IMR-90 (cell line): ENCODE results near the gene GPBAR1. TPM values are rescaled to one million over a fixed set of nuclear protein-coding genes. Genes with fewer than 3 reads are reported as not detected.

Source experiments
- ATAC-seq: fragments of 200-7000 bp; cut with Tn5 transposase; 2 replicates; pipeline ENCODE4 v1.9.1; 2020; ENCODE audit warnings: low read depth, mild to moderate bottlenecking, moderate library complexity
- BruUV-seq: library from RNA; stranded (reverse); fragments of 400-500 nt; replicated peaks from 2 replicates; lab custom pipeline; 2021; lab: Mats Ljungman, UMichigan
- CTCF ChIA-PET: fragments of 300-600 bp; formaldehyde crosslinking; extraction: SDS; loops from one replicate; lab custom pipeline; 2021; ENCODE audit warnings: antibody characterized with exemption; lab: Yijun Ruan, JAX
- POLR2A ChIA-PET: fragments of 300-600 bp; sonication (Branson Sonifier 250); formaldehyde crosslinking; loops from one replicate; lab custom pipeline; 2022; ENCODE audit warnings: antibody characterized with exemption; ENCODE audit not compliant: unreplicated experiment; lab: Charles Lee
- DNase-seq: peaks from one replicate; pipeline ENCODE4 v3.0.0; 2013
- H2AFZ ChIP-seq: replicated peaks from 2 replicates; pipeline ENCODE3; 2013; ENCODE audit warnings: low read length, mild to moderate bottlenecking; ENCODE audit not compliant: poor library complexity
- H2AK5ac ChIP-seq: 2 replicates; pipeline ENCODE4 v1.6.1; 2013; ENCODE audit warnings: low read depth, low read length, inconsistent platforms
- H2AK9ac ChIP-seq: replicated peaks from 2 replicates; pipeline ENCODE3; 2013; ENCODE audit warnings: mild to moderate bottlenecking, low read depth, low read length, moderate library complexity; ENCODE audit not compliant: poor library complexity
- H2BK120ac ChIP-seq: 2 replicates; pipeline ENCODE4 v1.6.1; 2013; ENCODE audit warnings: low read depth, low read length, inconsistent platforms
- H2BK15ac ChIP-seq: 3 replicates; pipeline ENCODE4 v1.6.1; 2013; ENCODE audit warnings: low read depth, low read length, inconsistent platforms
- H2BK20ac ChIP-seq: 2 replicates; pipeline ENCODE4 v1.6.1; 2013; ENCODE audit warnings: low read depth, mild to moderate bottlenecking, inconsistent platforms, low read length, moderate library complexity
- H2BK5ac ChIP-seq: 2 replicates; pipeline ENCODE4 v1.6.1; 2013; ENCODE audit warnings: mild to moderate bottlenecking, low read depth, low read length, inconsistent platforms; ENCODE audit not compliant: poor library complexity, severe bottlenecking
- H3K14ac ChIP-seq: replicated peaks from 2 replicates; pipeline ENCODE4 v1.6.1; 2013; ENCODE audit warnings: low read depth, low read length, inconsistent platforms
- H3K18ac ChIP-seq: 2 replicates; pipeline ENCODE4 v1.6.1; 2013; ENCODE audit warnings: low read depth, low read length, control low read depth
- H3K23ac ChIP-seq: 2 replicates; pipeline ENCODE4 v1.6.1; 2013; ENCODE audit warnings: low read depth, low read length, inconsistent platforms
- H3K27ac ChIP-seq: 2 replicates; pipeline ENCODE4 v1.5.1; 2013; ENCODE audit warnings: mild to moderate bottlenecking, control low read depth, low read length; ENCODE audit not compliant: insufficient read depth
- H3K27me3 ChIP-seq: 2 replicates; pipeline ENCODE4 v1.6.1; 2013; ENCODE audit warnings: low read length; ENCODE audit not compliant: control insufficient read depth, insufficient read depth
- H3K36me3 ChIP-seq: 2 replicates; pipeline ENCODE4 v1.6.1; 2013; ENCODE audit warnings: low read length, mixed read lengths; ENCODE audit not compliant: control insufficient read depth, insufficient read depth
- H3K4ac ChIP-seq: 2 replicates; pipeline ENCODE4 v1.6.1; 2013; ENCODE audit warnings: low read depth, low read length, inconsistent platforms
- H3K4me1 ChIP-seq: 2 replicates; pipeline ENCODE4 v1.6.1; 2013; ENCODE audit warnings: low read length, mixed read lengths; ENCODE audit not compliant: control insufficient read depth, insufficient read depth
- H3K4me2 ChIP-seq: 2 replicates; pipeline ENCODE4 v1.6.1; 2013; ENCODE audit warnings: low read depth, mild to moderate bottlenecking, control low read depth, low read length, moderate library complexity
- H3K4me3 ChIP-seq: 2 replicates; pipeline ENCODE4 v1.5.1; 2013; ENCODE audit warnings: low read depth, mild to moderate bottlenecking, control low read depth, low read length, moderate library complexity; ENCODE audit not compliant: insufficient read depth
- H3K56ac ChIP-seq: 2 replicates; pipeline ENCODE4 v1.6.1; 2013; ENCODE audit warnings: low read length, inconsistent platforms; ENCODE audit not compliant: insufficient read depth; ENCODE audit errors: extremely low read depth
- H3K79me1 ChIP-seq, 2 experiments: 2 replicates each; pipeline ENCODE4 v1.6.1; 2013; ENCODE audit warnings: low read length in 2 of 2, inconsistent platforms in 1 of 2, low read depth in 1 of 2
- H3K9ac ChIP-seq: 2 replicates; pipeline ENCODE4 v1.6.1; 2013; ENCODE audit warnings: low read depth, low read length, control low read depth
- H3K9me1 ChIP-seq: 2 replicates; pipeline ENCODE4 v1.6.1; 2013; ENCODE audit warnings: low read length, inconsistent platforms; ENCODE audit not compliant: insufficient read depth
- H3K9me3 ChIP-seq: 2 replicates; pipeline ENCODE4 v1.6.1; 2013; ENCODE audit warnings: low read length; ENCODE audit not compliant: control insufficient read depth, insufficient read depth
- H4K20me1 ChIP-seq: 2 replicates; pipeline ENCODE4 v1.6.1; 2013; ENCODE audit warnings: low read length, inconsistent platforms; ENCODE audit not compliant: insufficient read depth
- H4K5ac ChIP-seq: 2 replicates; pipeline ENCODE4 v1.6.1; 2013; ENCODE audit warnings: mild to moderate bottlenecking, low read depth, low read length, control low read depth
- H4K8ac ChIP-seq, 2 experiments: 2 replicates each; pipeline ENCODE4 v1.6.1; 2013; ENCODE audit warnings: low read depth in 2 of 2, low read length in 2 of 2, control low read depth in 1 of 2, inconsistent platforms in 1 of 2
- H4K91ac ChIP-seq: 2 replicates; pipeline ENCODE4 v1.6.1; 2013; ENCODE audit warnings: low read depth, low read length, inconsistent platforms; ENCODE audit not compliant: insufficient read depth
- BHLHE40 ChIP-seq: fragments of 150-350 bp; IDR thresholded peaks from 2 replicates; pipeline ENCODE4 v1.6.1; 2016; ENCODE audit warnings: mild to moderate bottlenecking, low read depth, low read length
- CHD1 ChIP-seq: IDR thresholded peaks from 2 replicates; pipeline ENCODE4 v1.6.1; 2012; ENCODE audit warnings: low read depth, low read length, improper control_type of control experiment
- FOS ChIP-seq: fragments of 150-350 bp; IDR thresholded peaks from 2 replicates; pipeline ENCODE4 v1.6.1; 2016; ENCODE audit warnings: low read depth, low read length
- MAFK ChIP-seq: IDR thresholded peaks from 2 replicates; pipeline ENCODE4 v1.6.1; 2012; ENCODE audit warnings: low read depth, low read length, improper control_type of control experiment
- MAZ ChIP-seq: IDR thresholded peaks from 2 replicates; pipeline ENCODE4 v1.6.1; 2012; ENCODE audit warnings: low read depth, mild to moderate bottlenecking, low read length, improper control_type of control experiment, moderate library complexity, borderline replicate concordance
- RCOR1 ChIP-seq: IDR thresholded peaks from 2 replicates; pipeline ENCODE4 v1.6.1; 2012; ENCODE audit warnings: mild to moderate bottlenecking, low read length, improper control_type of control experiment; ENCODE audit not compliant: insufficient replicate concordance
- RFX5 ChIP-seq: IDR thresholded peaks from 2 replicates; pipeline ENCODE4 v1.8.0; 2012; ENCODE audit warnings: low read depth, mild to moderate bottlenecking, low read length, moderate library complexity
- WGBS, 2 experiments: methylation state at CpG; one replicate each; pipeline versions ENCODE4 v1.1.5 to v1.1.7; 2013; ENCODE audit warnings: missing lambda C conversion rate in 2 of 2; ENCODE audit not compliant: insufficient read length in 1 of 2; ENCODE audit errors: extremely low coverage in 2 of 2; 5-methylcytosine and 5-hydroxymethylcytosine counted together
- dilution Hi-C: fragments of 300-500 bp; cut with HindIII; formaldehyde crosslinking; loops from one replicate; pipeline ENCODE4 v1.14.3; 2018; ENCODE audit warnings: low sequenced_read_pairs; ENCODE audit not compliant: unreplicated experiment
- in situ Hi-C: fragments of 300-500 bp; cut with MboI; formaldehyde crosslinking; loops from 3 replicates; pipeline ENCODE4 v1.14.3; 2019; ENCODE audit warnings: low sequenced_read_pairs, inconsistent platforms, mixed read lengths
- intact Hi-C: fragments of 100-400 bp; cut with micrococcal nuclease; formaldehyde crosslinking; loops from 2 replicates; pipeline ENCODE4 v1.10.0; 2022
- polyA plus RNA-seq, 3 experiments: library from polyadenylated mRNA; depleted of rRNA; stranded (reverse); fragments of >200 nt; gene quantifications; 2 replicates each; pipeline ENCODE4 v1.2.3, GENCODE V29; 2012; ENCODE audit warnings: low replicate concordance in 1 of 3
- total RNA-seq: library from RNA; depleted of rRNA; stranded (reverse); fragments of >200 nt; gene quantifications from 2 replicates; pipeline ENCODE4 v1.2.3, GENCODE V29; 2012
- TF ChIP-seq, protein P1 (sequence below): fragments of 150-350 bp; IDR thresholded peaks from 2 replicates; pipeline ENCODE4 v1.6.1; 2016; ENCODE audit warnings: low read depth, mild to moderate bottlenecking, low read length, moderate library complexity, borderline replicate concordance
- TF ChIP-seq, protein P2 (sequence below): conservative IDR thresholded peaks from 2 replicates; pipeline ENCODE4 v1.5.1; 2012; ENCODE audit warnings: mild to moderate bottlenecking, low read depth, low read length, improper control_type of control experiment

Gene GPBAR1
- total and polyA plus RNA-seq, 2 of the 4 experiments (the other 2 are of a cell fraction) = under 0.01 to 0.21 TPM

DNA sequence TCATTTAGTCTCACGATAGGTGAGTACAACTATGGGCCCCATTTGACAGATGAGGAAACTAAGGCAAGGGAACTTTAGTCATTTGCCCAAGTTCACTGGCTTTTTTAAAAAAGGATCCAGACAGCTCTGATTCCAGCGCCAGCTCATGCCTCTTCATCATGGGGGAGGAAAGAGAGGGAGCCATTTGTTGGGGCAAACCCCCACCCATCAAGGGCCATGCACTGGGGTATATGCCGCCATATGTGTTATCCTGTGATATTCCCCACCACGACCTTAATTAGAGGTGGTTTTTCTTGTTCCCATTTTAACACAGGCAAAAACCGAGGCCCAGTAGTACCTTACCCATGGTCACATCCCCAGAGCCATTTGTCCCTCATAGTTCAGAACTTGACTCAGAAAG lies 649 bp upstream of the GPBAR1 start:
- TF ChIP-seq RFX5 = no peak
- no peak for TF ChIP-seq MAZ
- TF ChIP-seq RCOR1 = no peak
- no peak for TF ChIP-seq CHD1
- TF ChIP-seq, protein P1, sequence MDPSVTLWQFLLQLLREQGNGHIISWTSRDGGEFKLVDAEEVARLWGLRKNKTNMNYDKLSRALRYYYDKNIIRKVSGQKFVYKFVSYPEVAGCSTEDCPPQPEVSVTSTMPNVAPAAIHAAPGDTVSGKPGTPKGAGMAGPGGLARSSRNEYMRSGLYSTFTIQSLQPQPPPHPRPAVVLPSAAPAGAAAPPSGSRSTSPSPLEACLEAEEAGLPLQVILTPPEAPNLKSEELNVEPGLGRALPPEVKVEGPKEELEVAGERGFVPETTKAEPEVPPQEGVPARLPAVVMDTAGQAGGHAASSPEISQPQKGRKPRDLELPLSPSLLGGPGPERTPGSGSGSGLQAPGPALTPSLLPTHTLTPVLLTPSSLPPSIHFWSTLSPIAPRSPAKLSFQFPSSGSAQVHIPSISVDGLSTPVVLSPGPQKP = no peak
- no peak for TF ChIP-seq BHLHE40
- no peak for TF ChIP-seq MAFK
- TF ChIP-seq, protein P2, sequence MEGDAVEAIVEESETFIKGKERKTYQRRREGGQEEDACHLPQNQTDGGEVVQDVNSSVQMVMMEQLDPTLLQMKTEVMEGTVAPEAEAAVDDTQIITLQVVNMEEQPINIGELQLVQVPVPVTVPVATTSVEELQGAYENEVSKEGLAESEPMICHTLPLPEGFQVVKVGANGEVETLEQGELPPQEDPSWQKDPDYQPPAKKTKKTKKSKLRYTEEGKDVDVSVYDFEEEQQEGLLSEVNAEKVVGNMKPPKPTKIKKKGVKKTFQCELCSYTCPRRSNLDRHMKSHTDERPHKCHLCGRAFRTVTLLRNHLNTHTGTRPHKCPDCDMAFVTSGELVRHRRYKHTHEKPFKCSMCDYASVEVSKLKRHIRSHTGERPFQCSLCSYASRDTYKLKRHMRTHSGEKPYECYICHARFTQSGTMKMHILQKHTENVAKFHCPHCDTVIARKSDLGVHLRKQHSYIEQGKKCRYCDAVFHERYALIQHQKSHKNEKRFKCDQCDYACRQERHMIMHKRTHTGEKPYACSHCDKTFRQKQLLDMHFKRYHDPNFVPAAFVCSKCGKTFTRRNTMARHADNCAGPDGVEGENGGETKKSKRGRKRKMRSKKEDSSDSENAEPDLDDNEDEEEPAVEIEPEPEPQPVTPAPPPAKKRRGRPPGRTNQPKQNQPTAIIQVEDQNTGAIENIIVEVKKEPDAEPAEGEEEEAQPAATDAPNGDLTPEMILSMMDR = no peak
- TF ChIP-seq FOS = no peak
- Histone ChIP-seq H3K27ac (no peak overlapping the region), H4K20me1 (peaks cover 8% of the 10 kb centered on the region; the same call in 1 of the 2 replicates)

More for the DNA sequence above, 649 bp upstream of the GPBAR1 start:
- Histone ChIP-seq H3K9ac (no peak overlapping the region), H2AK9ac (peak overlapping the region; percentile 15), H2BK15ac (no peak overlapping the region), H3K56ac (no peak overlapping the region), H3K79me1 (peaks cover 0 to 3% of the 10 kb centered on the region in 2 experiments; a peak in 2 of 4 replicates), H2AFZ (no peak overlapping the region), H3K4me3 (no peak overlapping the region), H2BK20ac (no peak overlapping the region), H3K9me3 (no peaks in the 10 kb centered on the region), H3K27me3 (no peaks in the 10 kb centered on the region), H3K23ac (no peak overlapping the region), H3K4me1 (peaks cover 12% of the 10 kb centered on the region), H3K14ac (no peak overlapping the region), H4K8ac (no peak overlapping the region), H2AK5ac (no peak overlapping the region), H4K91ac (no peak overlapping the region), H2BK5ac (no peak overlapping the region), H3K4ac (peak overlapping the region; percentile 17; the same call in 1 of the 2 replicates), H3K18ac (no peak overlapping the region), H3K36me3 (peaks cover 25% of the 10 kb centered on the region), H3K9me1 (no peaks in the 10 kb centered on the region; the same call in 1 of the 2 replicates), H2BK120ac (no peak overlapping the region), H3K4me2 (no peak overlapping the region), H4K5ac (no peak overlapping the region)
- no peak for ATAC-seq
- CTCF ChIA-PET = no interaction called here
- in situ Hi-C loops (no loop called here), intact Hi-C loops (no loop called here), dilution Hi-C loops (no loop called here)
- POLR2A ChIA-PET = no interaction called here
- no peak for DNase-seq
- BruUV-seq = no TSS peak
- 100% methylated on average over 1 of the region's 5 CpGs; no CpG with 5 or more reads in 1 of the 2 experiments for WGBS, 2 experiments
